ENCODE results near the gene MROH9.

- TF ChIP-seq, protein P1, sequence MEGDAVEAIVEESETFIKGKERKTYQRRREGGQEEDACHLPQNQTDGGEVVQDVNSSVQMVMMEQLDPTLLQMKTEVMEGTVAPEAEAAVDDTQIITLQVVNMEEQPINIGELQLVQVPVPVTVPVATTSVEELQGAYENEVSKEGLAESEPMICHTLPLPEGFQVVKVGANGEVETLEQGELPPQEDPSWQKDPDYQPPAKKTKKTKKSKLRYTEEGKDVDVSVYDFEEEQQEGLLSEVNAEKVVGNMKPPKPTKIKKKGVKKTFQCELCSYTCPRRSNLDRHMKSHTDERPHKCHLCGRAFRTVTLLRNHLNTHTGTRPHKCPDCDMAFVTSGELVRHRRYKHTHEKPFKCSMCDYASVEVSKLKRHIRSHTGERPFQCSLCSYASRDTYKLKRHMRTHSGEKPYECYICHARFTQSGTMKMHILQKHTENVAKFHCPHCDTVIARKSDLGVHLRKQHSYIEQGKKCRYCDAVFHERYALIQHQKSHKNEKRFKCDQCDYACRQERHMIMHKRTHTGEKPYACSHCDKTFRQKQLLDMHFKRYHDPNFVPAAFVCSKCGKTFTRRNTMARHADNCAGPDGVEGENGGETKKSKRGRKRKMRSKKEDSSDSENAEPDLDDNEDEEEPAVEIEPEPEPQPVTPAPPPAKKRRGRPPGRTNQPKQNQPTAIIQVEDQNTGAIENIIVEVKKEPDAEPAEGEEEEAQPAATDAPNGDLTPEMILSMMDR (conservative IDR thresholded peaks at IDR 0.05 in 1 of 2, IDR thresholded peaks at IDR 0.05 in 1 of 2; ENCODE audit: extremely low read depth in 1 of 2, insufficient read depth in 1 of 2, low read depth in 1 of 2, low read length in 2 of 2), result no peak
- TF ChIP-seq EZH2 (IDR thresholded peaks at IDR 0.05; ENCODE audit: borderline replicate concordance, low read length), result no peak
These were observed 147.3 kb downstream of the MROH9 start for GRCh38 chr1:171082606-171083005.
